Muscle layer of colon (tissue), 2 donors: ENCODE results near the gene NCOA4.
"Not testable (repeated sequence)": the region's sequence is repeated elsewhere in the genome, so short reads cannot be mapped to it uniquely, and the experiment has no call there.

Source experiments
- H3K27ac ChIP-seq: one replicate; pipeline ENCODE4 v1.7.0; 2013; ENCODE audit warnings: low read depth, mild to moderate bottlenecking, low read length, moderate library complexity
- H3K27me3 ChIP-seq, 2 donors: one replicate each; pipeline ENCODE4 v1.7.0; 2013; ENCODE audit warnings: low read length in 2 of 2, mild to moderate bottlenecking in 2 of 2; ENCODE audit not compliant: insufficient read depth in 2 of 2, control insufficient read depth in 1 of 2
- H3K36me3 ChIP-seq: one replicate; pipeline ENCODE4 v1.7.0; 2013; ENCODE audit warnings: mild to moderate bottlenecking, low read length; ENCODE audit not compliant: insufficient read depth
- H3K4me1 ChIP-seq: one replicate; pipeline ENCODE4 v1.7.0; 2013; ENCODE audit warnings: mild to moderate bottlenecking, low read length; ENCODE audit not compliant: insufficient read depth
- H3K4me3 ChIP-seq, 2 donors: one replicate each; pipeline ENCODE4 v1.7.0; 2013; ENCODE audit warnings: low read length in 2 of 2, low read depth in 1 of 2, mild to moderate bottlenecking in 1 of 2, moderate library complexity in 1 of 2
- H3K9ac ChIP-seq: one replicate; pipeline ENCODE4 v1.7.0; 2013; ENCODE audit warnings: low read length
- H3K9me3 ChIP-seq: one replicate; pipeline ENCODE4 v1.7.0; 2013; ENCODE audit warnings: mild to moderate bottlenecking, low read length
- donor health status: abdominal sarcoma.
- donor health status: Adenocarcinoma of cecum.

Gene NCOA4

GRCh38 chr10:46017733-46018132, 12.7 kb downstream of the NCOA4 start:
- H3K36me3 ChIP-seq: peaks cover 33% of the 10 kb centered on the region
- H3K4me1 ChIP-seq: peaks cover 26% of the 10 kb centered on the region
- no peaks in the 10 kb centered on the region for H3K9me3 ChIP-seq
- no peak overlapping the region for H3K4me3 ChIP-seq
- H3K27me3 ChIP-seq: no peaks in the 10 kb centered on the region
- no peak overlapping the region for H3K27ac ChIP-seq
- no peak overlapping the region for H3K9ac ChIP-seq

DNA sequence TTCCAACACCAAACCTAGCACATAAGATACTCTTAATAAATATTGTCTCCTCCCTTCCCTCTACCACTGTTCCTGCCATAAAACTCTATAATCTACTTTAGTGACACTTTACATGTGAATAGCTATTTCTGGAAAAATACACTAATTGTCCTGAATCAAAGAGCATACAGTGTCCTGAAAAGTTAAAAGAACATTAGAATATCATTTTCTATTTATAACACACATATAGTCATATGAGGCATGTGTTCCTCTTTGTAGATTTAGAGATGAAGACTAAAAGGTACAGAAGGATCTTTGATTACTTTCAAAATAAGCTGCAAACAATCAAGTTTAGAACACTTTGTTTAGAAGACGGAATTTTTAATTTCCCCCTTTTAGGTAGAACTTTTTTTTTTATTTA, 13.6 kb downstream of the NCOA4 start:
- H3K4me3 ChIP-seq: no peak overlapping the region
- H3K9ac ChIP-seq: no peak overlapping the region
- H3K9me3 ChIP-seq: no peaks in the 10 kb centered on the region
- peaks cover 26% of the 10 kb centered on the region for H3K4me1 ChIP-seq
- H3K27me3 ChIP-seq: no peaks in the 10 kb centered on the region
- peaks cover 40% of the 10 kb centered on the region for H3K36me3 ChIP-seq
- no peak overlapping the region for H3K27ac ChIP-seq

GRCh38 chr10:46016190-46016589, 14.2 kb downstream of the NCOA4 start:
- peaks cover 46% of the 10 kb centered on the region for H3K36me3 ChIP-seq
- no peaks in the 10 kb centered on the region for H3K27me3 ChIP-seq
- H3K4me1 ChIP-seq: peaks cover 26% of the 10 kb centered on the region
- no peak overlapping the region for H3K4me3 ChIP-seq
- no peak overlapping the region for H3K27ac ChIP-seq
- no peak overlapping the region for H3K9ac ChIP-seq
- no peaks in the 10 kb centered on the region for H3K9me3 ChIP-seq

DNA sequence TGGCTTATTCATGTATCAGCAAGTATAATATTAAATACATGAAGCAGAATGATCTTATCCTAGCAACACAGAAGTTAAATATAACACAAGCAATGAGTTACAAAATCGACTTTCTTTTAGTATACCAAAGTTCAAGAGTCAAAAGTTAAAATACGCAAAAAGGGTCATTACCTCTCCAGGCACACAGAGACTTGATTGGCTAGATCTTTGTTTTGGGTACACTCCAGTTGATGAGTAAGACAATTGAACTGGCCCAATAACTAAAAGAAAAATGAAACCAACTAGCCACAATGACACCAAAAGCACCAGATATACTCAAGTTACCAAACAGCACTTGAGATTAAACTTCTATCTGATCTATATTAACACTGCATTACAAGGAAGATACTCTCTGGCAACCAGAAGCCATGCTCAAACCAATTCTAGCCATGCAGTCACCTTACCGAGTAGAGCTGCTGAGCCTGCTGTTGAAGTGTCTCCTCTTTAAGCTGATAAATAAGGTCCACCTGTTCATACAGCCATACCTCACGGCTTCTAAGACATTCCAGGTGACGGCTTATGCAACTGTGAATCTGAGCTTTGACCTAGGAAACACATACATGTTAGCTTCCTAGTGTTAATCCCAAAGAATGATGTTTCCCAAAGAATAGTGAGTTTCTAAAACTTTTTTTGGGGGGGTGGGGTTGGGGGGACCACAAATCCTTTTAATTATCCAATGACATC, 15.6 kb downstream of the NCOA4 start:
- H3K9ac ChIP-seq: no peak overlapping the region
- peaks cover 21% of the 10 kb centered on the region for H3K4me1 ChIP-seq
- H3K9me3 ChIP-seq: no peaks in the 10 kb centered on the region
- no peak overlapping the region for H3K27ac ChIP-seq
- no peaks in the 10 kb centered on the region for H3K27me3 ChIP-seq
- H3K4me3 ChIP-seq: no peak overlapping the region
- peaks cover 59% of the 10 kb centered on the region for H3K36me3 ChIP-seq

DNA sequence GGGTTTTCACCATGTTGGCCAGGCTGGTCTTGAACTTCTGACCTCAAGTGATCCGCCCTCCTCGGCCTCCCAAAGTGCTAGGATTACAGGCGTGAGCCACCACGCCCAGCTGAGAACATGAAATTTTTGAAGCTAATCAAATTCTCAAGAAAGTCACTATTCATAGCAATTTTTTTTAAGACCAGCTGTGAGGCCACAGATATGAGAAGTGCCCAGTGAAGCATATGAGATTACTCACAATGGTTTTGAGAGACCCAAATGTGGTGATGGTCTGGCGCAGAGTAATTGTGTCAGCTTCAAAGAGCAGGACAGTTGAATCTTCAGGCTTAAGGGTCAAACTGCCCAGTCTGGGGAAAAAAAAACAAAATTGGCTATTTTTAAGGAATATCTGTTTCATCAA, 16.2 kb downstream of the NCOA4 start:
- Histone ChIP-seq H3K4me3 (no peak overlapping the region), H3K36me3 (peaks cover 65% of the 10 kb centered on the region), H3K9me3 (no peaks in the 10 kb centered on the region), H3K9ac (no peak overlapping the region), H3K4me1 (peaks cover 14% of the 10 kb centered on the region), H3K27ac (no peak overlapping the region), H3K27me3 (no peaks in the 10 kb centered on the region)

GRCh38 chr10:46012746-46013145, 17.7 kb downstream of the NCOA4 start:
- Histone ChIP-seq H3K36me3 (peaks cover 80% of the 10 kb centered on the region), H3K4me3 (no peak overlapping the region), H3K4me1 (peaks cover 6% of the 10 kb centered on the region), H3K9me3 (no peaks in the 10 kb centered on the region), H3K27ac (no peak overlapping the region), H3K27me3 (no peaks in the 10 kb centered on the region), H3K9ac (no peak overlapping the region)

GRCh38 chr10:46006219-46006618, 24.2 kb downstream of the NCOA4 start:
- Histone ChIP-seq H3K27me3 (no peaks in the 10 kb centered on the region), H3K9me3 (no peaks in the 10 kb centered on the region), H3K36me3 (peaks cover 99% of the 10 kb centered on the region), H3K9ac (no peak overlapping the region), H3K4me1 (no peaks in the 10 kb centered on the region), H3K4me3 (no peak overlapping the region), H3K27ac (no peak overlapping the region)

DNA sequence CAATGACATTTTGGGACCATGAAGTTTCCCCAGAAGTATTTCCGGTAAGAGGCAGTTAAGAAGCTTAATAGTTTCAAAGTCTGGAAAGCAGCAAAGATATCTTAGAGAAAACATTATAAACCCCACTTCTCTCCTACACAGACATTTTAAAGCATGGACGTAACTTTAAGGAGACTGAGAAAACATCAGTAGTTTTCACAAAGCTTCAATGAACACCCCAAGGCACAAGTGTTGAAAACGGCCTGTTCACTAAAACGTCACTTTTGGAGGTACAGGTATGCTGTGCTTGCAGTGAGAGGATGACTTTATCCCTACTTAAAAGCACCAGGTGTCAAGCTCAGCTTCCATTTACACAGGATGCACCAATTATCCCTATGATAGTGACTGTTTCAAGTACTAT, 25.0 kb downstream of the NCOA4 start:
- Histone ChIP-seq H3K4me3 (no peak overlapping the region), H3K4me1 (no peaks in the 10 kb centered on the region), H3K27me3 (no peaks in the 10 kb centered on the region), H3K9me3 (no peaks in the 10 kb centered on the region), H3K27ac (no peak overlapping the region), H3K36me3 (peaks cover 96% of the 10 kb centered on the region), H3K9ac (no peak overlapping the region)

GRCh38 chr10:46004963-46005362, 25.5 kb downstream of the NCOA4 start:
- no peaks in the 10 kb centered on the region for H3K4me1 ChIP-seq
- H3K4me3 ChIP-seq: no peak overlapping the region
- no peaks in the 10 kb centered on the region for H3K9me3 ChIP-seq
- no peak overlapping the region for H3K27ac ChIP-seq
- H3K9ac ChIP-seq: no peak overlapping the region
- peaks cover 94% of the 10 kb centered on the region for H3K36me3 ChIP-seq
- H3K27me3 ChIP-seq: no peaks in the 10 kb centered on the region

DNA sequence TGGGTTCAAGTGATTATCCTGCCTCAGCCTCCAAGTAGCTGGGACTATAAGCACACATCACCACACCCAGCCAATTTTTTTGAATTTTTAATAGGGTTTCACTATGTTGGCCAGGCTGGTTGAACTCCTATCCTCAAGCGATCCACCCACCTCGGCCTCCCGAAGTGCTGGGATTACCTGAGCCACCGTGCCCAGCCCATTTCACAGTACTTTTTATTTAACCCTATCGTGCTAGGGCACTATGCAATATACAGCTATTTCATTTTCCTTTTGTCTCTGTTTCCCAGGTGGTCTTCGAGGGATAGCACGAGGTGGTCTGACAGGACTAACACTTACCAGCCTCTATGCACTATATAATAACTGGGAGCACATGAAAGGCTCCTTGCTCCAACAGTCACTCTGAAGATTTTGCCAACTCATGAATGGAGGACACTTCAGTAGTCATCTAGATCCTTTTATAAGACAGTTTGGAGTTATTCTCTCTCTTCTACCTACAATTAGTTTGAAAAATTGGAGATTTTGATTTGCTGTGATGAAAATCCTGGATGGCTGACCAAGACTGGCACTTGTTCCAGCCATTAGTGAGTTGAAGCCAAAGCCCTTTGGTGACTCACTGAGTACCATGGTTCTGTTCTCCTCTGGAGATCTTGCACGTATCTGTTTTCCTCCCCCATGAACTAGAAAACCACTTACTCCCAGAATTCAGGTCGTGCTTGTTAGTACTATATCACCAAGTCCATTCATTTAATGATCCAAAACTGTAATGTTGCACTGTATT, 27.3 kb downstream of the NCOA4 start:
- Histone ChIP-seq H3K36me3 (peaks cover 75% of the 10 kb centered on the region), H3K4me3 (no peak overlapping the region), H3K27me3 (no peaks in the 10 kb centered on the region), H3K9me3 (no peaks in the 10 kb centered on the region), H3K9ac (no peak overlapping the region), H3K4me1 (no peaks in the 10 kb centered on the region), H3K27ac (no peak overlapping the region)

- H3K36me3 ChIP-seq: peaks cover 70% of the 10 kb centered on the region
- not testable (repeated sequence) for H3K27ac ChIP-seq, H3K4me1 ChIP-seq, H3K9ac ChIP-seq, H3K9me3 ChIP-seq, H3K4me3 ChIP-seq, H3K27me3 ChIP-seq
Measured at GRCh38 chr10:46002189-46002687, 28.2 kb downstream of the NCOA4 start.
